Neuron (in vitro differentiated cells): ENCODE measurements around the gene IMP3.

ENCODE experiments used
- H2AFZ ChIP-seq: one replicate; pipeline ENCODE4 v1.6.1; 2013; ENCODE audit warnings: low read depth, mild to moderate bottlenecking, inconsistent platforms, low read length, moderate library complexity
- H3K27me3 ChIP-seq: one replicate; pipeline ENCODE4 v1.6.1; 2013; ENCODE audit warnings: low read length; ENCODE audit not compliant: insufficient read depth
- H3K36me3 ChIP-seq: one replicate; pipeline ENCODE4 v1.6.1; 2013; ENCODE audit warnings: low read length; ENCODE audit not compliant: insufficient read depth
- H3K4me1 ChIP-seq: one replicate; pipeline ENCODE4 v1.6.1; 2013; ENCODE audit warnings: low read length; ENCODE audit not compliant: insufficient read depth
- H3K4me3 ChIP-seq: 2 replicates; pipeline ENCODE4 v1.5.1; 2013; ENCODE audit warnings: mild to moderate bottlenecking, low read length, moderate library complexity
- H3K9me3 ChIP-seq: one replicate; pipeline ENCODE4 v1.6.1; 2013; ENCODE audit warnings: low read length

The IMP3 gene

GRCh38 chr15:75599401-75599800 lies 40.6 kb downstream of the IMP3 start:
- Histone ChIP-seq H3K4me3 (no peak overlapping the region), H3K27me3 (no peaks in the 10 kb centered on the region), H3K36me3 (peaks cover 45% of the 10 kb centered on the region), H3K9me3 (no peaks in the 10 kb centered on the region), H2AFZ (no peak overlapping the region), H3K4me1 (no peaks in the 10 kb centered on the region)

- H3K36me3 ChIP-seq = peaks cover 41% of the 10 kb centered on the region
- no peaks in the 10 kb centered on the region for H3K27me3 ChIP-seq
- H3K4me3 ChIP-seq = no peak overlapping the region
- H2AFZ ChIP-seq = no peak overlapping the region
- H3K4me1 ChIP-seq = no peaks in the 10 kb centered on the region
- no peaks in the 10 kb centered on the region for H3K9me3 ChIP-seq
Measured at GRCh38 chr15:75598361-75598760, 41.7 kb downstream of the IMP3 start.

DNA sequence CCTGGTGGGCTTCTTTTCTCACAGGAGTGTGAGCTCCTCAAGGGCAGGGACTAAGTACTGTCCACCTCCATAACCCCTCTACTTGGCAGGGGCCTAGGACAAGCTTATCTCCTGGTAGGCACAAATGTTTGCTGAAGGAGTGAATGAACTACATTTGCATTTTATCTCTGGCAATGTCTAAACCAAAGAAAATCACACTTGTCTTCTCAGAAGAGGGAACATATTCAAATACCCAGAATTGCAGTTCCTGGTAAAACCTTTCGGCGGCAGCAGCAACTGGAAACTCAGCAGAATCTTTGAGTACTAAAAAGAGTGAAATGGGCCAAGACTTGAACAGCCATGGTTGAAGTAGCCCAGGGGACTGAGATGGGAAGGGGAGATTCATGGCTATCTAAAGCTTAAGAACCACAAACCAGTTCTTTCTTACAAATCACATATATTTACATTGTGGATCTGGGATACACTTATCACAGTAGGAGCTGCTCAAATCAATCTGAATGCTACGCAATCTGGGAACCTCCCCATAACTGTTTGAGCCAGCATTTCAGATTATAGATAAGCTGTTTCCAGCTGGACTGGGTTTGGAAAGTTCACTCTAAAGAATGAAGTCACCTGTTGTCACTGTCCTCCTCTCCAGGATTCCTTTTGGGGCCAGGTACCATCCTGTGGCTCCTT lies 42.2 kb downstream of the IMP3 start:
- Histone ChIP-seq H3K27me3 (no peaks in the 10 kb centered on the region), H3K9me3 (no peaks in the 10 kb centered on the region), H3K36me3 (peaks cover 41% of the 10 kb centered on the region), H2AFZ (no peak overlapping the region), H3K4me3 (no peak overlapping the region), H3K4me1 (no peaks in the 10 kb centered on the region)

GRCh38 chr15:75596703-75597345 lies 43.2 kb downstream of the IMP3 start:
- H3K27me3 ChIP-seq = no peaks in the 10 kb centered on the region
- H3K36me3 ChIP-seq = peaks cover 41% of the 10 kb centered on the region
- H3K4me3 ChIP-seq = no peak overlapping the region

DNA sequence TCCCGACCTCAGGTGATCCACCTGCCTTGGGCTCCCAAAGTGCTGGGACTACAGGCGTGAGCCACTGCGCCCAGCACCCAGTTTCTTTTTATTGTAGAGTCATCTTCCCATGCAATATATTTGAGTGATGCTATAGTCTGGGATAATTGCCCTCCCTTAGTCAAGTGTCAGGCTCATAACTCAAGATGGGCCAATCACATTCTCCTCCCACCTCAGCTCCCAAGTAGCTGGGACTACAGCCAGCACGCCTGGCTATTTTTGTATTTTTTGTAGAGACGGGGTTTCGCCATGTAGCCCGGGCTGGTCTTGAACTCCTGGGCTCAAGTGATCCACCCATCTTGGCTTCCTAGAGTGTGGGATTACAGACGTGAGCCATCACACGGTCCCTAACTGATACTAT lies 45.7 kb downstream of the IMP3 start:
- no peaks in the 10 kb centered on the region for H3K9me3 ChIP-seq
- H3K4me3 ChIP-seq = no peak overlapping the region
- peaks cover 28% of the 10 kb centered on the region for H3K36me3 ChIP-seq
- H2AFZ ChIP-seq = no peak overlapping the region
- H3K27me3 ChIP-seq = no peaks in the 10 kb centered on the region
- peaks cover 6% of the 10 kb centered on the region for H3K4me1 ChIP-seq

More at GRCh38 chr15:75596703-75597345, 43.2 kb downstream of the IMP3 start:
- H3K4me1 ChIP-seq = peaks cover 4% of the 10 kb centered on the region
- H3K9me3 ChIP-seq = no peaks in the 10 kb centered on the region
- no peak overlapping the region for H2AFZ ChIP-seq

GRCh38 chr15:75591655-75592364 lies 48.2 kb downstream of the IMP3 start:
- Histone ChIP-seq H3K27me3 (no peaks in the 10 kb centered on the region), H3K4me1 (peaks cover 6% of the 10 kb centered on the region), H3K4me3 (no peak overlapping the region), H2AFZ (no peak overlapping the region), H3K36me3 (peaks cover 7% of the 10 kb centered on the region), H3K9me3 (no peaks in the 10 kb centered on the region)

- Histone ChIP-seq H3K27me3 (no peaks in the 10 kb centered on the region), H2AFZ (no peak overlapping the region), H3K4me3 (no peak overlapping the region), H3K36me3 (no peaks in the 10 kb centered on the region), H3K9me3 (no peaks in the 10 kb centered on the region), H3K4me1 (peaks cover 6% of the 10 kb centered on the region)
Measured at GRCh38 chr15:75590239-75590638, 49.8 kb downstream of the IMP3 start.
